Colon (tissue), 2 donors: ENCODE results near the gene PPARGC1A.

Experiments
- FAIRE-seq: peaks from 2 replicates; lab custom pipeline; 2012; peaks lifted over from hg19 to GRCh38; lab: Jason Lieb, UNC
- donor health status: control.
- donor health status: control.

The PPARGC1A gene

GRCh38 chr4:23881674-23882337 lies 8.0 kb downstream of the PPARGC1A start:
- FAIRE-seq, result no peak

- FAIRE-seq, result no peak
Observed at GRCh38 chr4:23881052-23881501, 8.8 kb downstream of the PPARGC1A start.

GRCh38 chr4:23878912-23879732 lies 10.7 kb downstream of the PPARGC1A start:
- no peak for FAIRE-seq

GRCh38 chr4:23878246-23878891 lies 11.5 kb downstream of the PPARGC1A start:
- FAIRE-seq, result no peak

GRCh38 chr4:23877758-23878229 lies 12.1 kb downstream of the PPARGC1A start:
- FAIRE-seq, result peak; percentile 75

- no peak for FAIRE-seq
Observed at GRCh38 chr4:23876418-23877089, 13.3 kb downstream of the PPARGC1A start.

GRCh38 chr4:23875317-23875716 lies 14.5 kb downstream of the PPARGC1A start:
- FAIRE-seq, result no peak

- no peak for FAIRE-seq
Observed at GRCh38 chr4:23874536-23874901, 15.3 kb downstream of the PPARGC1A start.

- FAIRE-seq, result no peak
Observed at GRCh38 chr4:23873717-23874535, 15.9 kb downstream of the PPARGC1A start.

GRCh38 chr4:23871426-23871825 lies 18.4 kb downstream of the PPARGC1A start:
- FAIRE-seq, result no peak

GRCh38 chr4:23866450-23867075 lies 23.3 kb downstream of the PPARGC1A start:
- FAIRE-seq, result no peak

GRCh38 chr4:23861897-23862296 lies 27.9 kb downstream of the PPARGC1A start:
- no peak for FAIRE-seq

- no peak for FAIRE-seq
Observed at GRCh38 chr4:23860919-23861318, 28.9 kb downstream of the PPARGC1A start.

- FAIRE-seq, result no peak
Observed at GRCh38 chr4:23857367-23857959, 32.4 kb downstream of the PPARGC1A start.

GRCh38 chr4:23856630-23857029 lies 33.2 kb downstream of the PPARGC1A start:
- FAIRE-seq, result no peak

GRCh38 chr4:23855912-23856605 lies 33.8 kb downstream of the PPARGC1A start:
- no peak for FAIRE-seq

- no peak for FAIRE-seq
Observed at GRCh38 chr4:23853986-23854660, 35.7 kb downstream of the PPARGC1A start.

GRCh38 chr4:23851464-23851863 lies 38.4 kb downstream of the PPARGC1A start:
- FAIRE-seq, result no peak

GRCh38 chr4:23847158-23847557 lies 42.7 kb downstream of the PPARGC1A start:
- no peak for FAIRE-seq
